IPS-NIHi7 (cell line): ENCODE results near the gene SCGB1C2.
"Not testable (repeated sequence)": the region's sequence is repeated elsewhere in the genome, so short reads cannot be mapped to it uniquely, and the experiment has no call there.

ENCODE experiments used
- DNase-seq: peaks from one replicate; pipeline ENCODE4 v3.0.0; 2012; ENCODE audit warnings: mixed read lengths; ENCODE audit errors: extremely low spot score

The SCGB1C2 gene

GRCh38 chr17:148757-149156, 11.4 kb downstream of the SCGB1C2 start:
- no peak for DNase-seq

GRCh38 chr17:149231-149630, 11.9 kb downstream of the SCGB1C2 start:
- DNase-seq = no peak

- DNase-seq = no peak
Observed at GRCh38 chr17:149897-150584, 12.7 kb downstream of the SCGB1C2 start.

GRCh38 chr17:151004-151403, 13.6 kb downstream of the SCGB1C2 start:
- no peak for DNase-seq

- DNase-seq = no peak
Observed at GRCh38 chr17:151886-152859, 14.8 kb downstream of the SCGB1C2 start.

- DNase-seq = no peak
Observed at GRCh38 chr17:152860-153420, 15.6 kb downstream of the SCGB1C2 start.

- no peak for DNase-seq
Observed at GRCh38 chr17:153851-154250, 16.5 kb downstream of the SCGB1C2 start.

GRCh38 chr17:155576-155975, 18.2 kb downstream of the SCGB1C2 start:
- DNase-seq = no peak

- DNase-seq = no peak
Observed at GRCh38 chr17:156094-156621, 18.8 kb downstream of the SCGB1C2 start.

- no peak for DNase-seq
Observed at GRCh38 chr17:156946-157345, 19.6 kb downstream of the SCGB1C2 start.

- no peak for DNase-seq
Observed at GRCh38 chr17:157901-158300, 20.5 kb downstream of the SCGB1C2 start.

GRCh38 chr17:158379-158778, 21.0 kb downstream of the SCGB1C2 start:
- no peak for DNase-seq

- no peak for DNase-seq
Observed at GRCh38 chr17:159609-160008, 22.2 kb downstream of the SCGB1C2 start.

- DNase-seq = no peak
Observed at GRCh38 chr17:160336-160735, 23.0 kb downstream of the SCGB1C2 start.

GRCh38 chr17:161481-161880, 24.1 kb downstream of the SCGB1C2 start:
- DNase-seq = no peak

- DNase-seq = no peak
Observed at GRCh38 chr17:162689-163088, 25.3 kb downstream of the SCGB1C2 start.

GRCh38 chr17:163514-164098, 26.2 kb downstream of the SCGB1C2 start:
- DNase-seq = peak; percentile 61

GRCh38 chr17:164303-165235, 27.2 kb downstream of the SCGB1C2 start:
- DNase-seq = peak; percentile 78

- DNase-seq = no peak
Observed at GRCh38 chr17:165939-166338, 28.6 kb downstream of the SCGB1C2 start.

- DNase-seq = not testable (repeated sequence)
Observed at GRCh38 chr17:168614-169013, 31.2 kb downstream of the SCGB1C2 start.
